CD4-positive, alpha-beta memory T cell (primary cell): ENCODE results near the gene DSC2. TPM values are rescaled to one million over a fixed set of nuclear protein-coding genes. Genes with fewer than 3 reads are reported as not detected.

Experiments
- polyA plus RNA-seq, 2 donors: library from polyadenylated mRNA; unstranded; fragments of 300-500 nt; fragmentation: Illumina TruSeq; gene quantifications; one replicate each; pipeline ENCODE4 v1.2.3, GENCODE V29; 2021
- total RNA-seq, 2 experiments: library from RNA; stranded (reverse); gene quantifications; one replicate each; pipeline ENCODE4 v1.2.3, GENCODE V29; 2021

DSC2 gene
- total and polyA plus RNA-seq, 4 experiments from 2014 or later, result not detected

Other genes with a start within 250 kb of the DSC2 start
- gene DSC3, start 59.7 kb downstream of the DSC2 start, total RNA-seq, result not detected
- not detected for gene DSC3, start 59.7 kb downstream of the DSC2 start, polyA plus RNA-seq
- 1 to 10 TPM; 2.7 TPM for gene DSC1, start 60.4 kb upstream of the DSC2 start, total RNA-seq
- 1 to 10 TPM in 1 of 2 donors, under 1 TPM in 1; 0.62 to 3.9 TPM for gene DSC1, start 60.4 kb upstream of the DSC2 start, polyA plus RNA-seq
- gene DSG1, start 215.7 kb upstream of the DSC2 start, total RNA-seq, result not detected
- not detected for gene DSG1, start 215.7 kb upstream of the DSC2 start, polyA plus RNA-seq